ENCODE data around the gene CYBA.

- TF ChIP-seq CTCF (IDR thresholded peaks at IDR 0.05; ENCODE audit: poor library complexity, severe bottlenecking) (no peak), REST (IDR thresholded peaks at IDR 0.05; ENCODE audit: borderline replicate concordance) (no peak), POLR2AphosphoS5 (IDR thresholded peaks at IDR 0.05) (no peak), EZH2 (IDR thresholded peaks at IDR 0.05; ENCODE audit: borderline replicate concordance, insufficient read depth, low read length, poor library complexity, severe bottlenecking) (no peak), TAF1 (IDR thresholded peaks at IDR 0.05; ENCODE audit: low read depth) (no peak), RAD21 (conservative IDR thresholded peaks at IDR 0.05) (no peak), EP300 (conservative IDR thresholded peaks at IDR 0.05; ENCODE audit: poor library complexity, severe bottlenecking) (no peak)
Measured at GRCh38 chr16:88636488-88637265, 14.2 kb downstream of the CYBA start.
